T-cell (primary cell): ENCODE measurements around the gene OSBP2. TPM values are rescaled to one million over a fixed set of nuclear protein-coding genes. Genes with fewer than 3 reads are reported as not detected.
A peak's percentile ranks its signal among the peaks of the same experiment; 100 is the strongest.

ENCODE experiments used
- ATAC-seq, 4 experiments: fragments of 200-7000 bp in 3 of 4; fragments of 150-1000 bp in 1 of 4; cut with Tn5 transposase; replicated peaks in 1 of 4; 1 replicate in 3 of 4; 2 replicates in 1 of 4; pipeline ENCODE4 v1.10.0; 2021; ENCODE audit warnings: moderate library complexity in 3 of 4, mild to moderate bottlenecking in 2 of 4, moderate number of reproducible peaks in 1 of 4
- CTCF ChIA-PET, 2 donors: fragments of 300-600 bp; sonication (Branson Sonifier 250); formaldehyde crosslinking; loops; one replicate each; lab custom pipeline; 2022; ENCODE audit warnings: antibody characterized with exemption in 2 of 2; lab: Charles Lee
- POLR2A ChIA-PET, 2 donors: fragments of 300-600 bp; sonication (Branson Sonifier 250); formaldehyde crosslinking; loops; one replicate each; lab custom pipeline; 2022; ENCODE audit warnings: antibody characterized with exemption in 2 of 2; lab: Charles Lee
- DNase-seq, 35 experiments: peaks; one replicate each; pipeline versions ENCODE4 v3.0.0 to v3.0.0-alpha.2; 2013 to 2023
- H3K27ac ChIP-seq: one replicate; pipeline ENCODE4 v1.5.1; 2013; ENCODE audit warnings: low read length
- H3K27me3 ChIP-seq, 2 experiments: replicated peaks in 1 of 2; 1 replicate in 1 of 2; 2 replicates in 1 of 2; pipeline versions ENCODE4 v1.6.1 to v1.7.0; 2013; ENCODE audit warnings: low read length in 1 of 2, mixed read lengths in 1 of 2; ENCODE audit not compliant: control insufficient read depth in 2 of 2, insufficient read depth in 2 of 2; ENCODE audit errors: extremely low read depth in 1 of 2
- H3K36me3 ChIP-seq, 2 donors: 1 replicate in 1 of 2; 2 replicates in 1 of 2; pipeline versions ENCODE4 v1.6.1 to v1.7.0; 2013; ENCODE audit warnings: low read length in 1 of 2; ENCODE audit not compliant: control insufficient read depth in 2 of 2, insufficient read depth in 1 of 2; ENCODE audit errors: extremely low read depth in 1 of 2
- H3K4me1 ChIP-seq, 2 experiments: 1 replicate in 1 of 2; 2 replicates in 1 of 2; pipeline versions ENCODE4 v1.6.1 to v1.7.0; 2013; ENCODE audit warnings: low read length in 2 of 2, mixed read lengths in 1 of 2; ENCODE audit not compliant: insufficient read depth in 2 of 2, control insufficient read depth in 1 of 2; ENCODE audit errors: extremely low read depth in 1 of 2
- H3K4me3 ChIP-seq, 2 donors: 1 replicate in 1 of 2; 2 replicates in 1 of 2; pipeline versions ENCODE4 v1.5.1 to v1.7.0; 2013; ENCODE audit warnings: mild to moderate bottlenecking in 2 of 2, low read length in 1 of 2, moderate library complexity in 1 of 2; ENCODE audit not compliant: control insufficient read depth in 1 of 2; ENCODE audit errors: extremely low read depth in 1 of 2
- H3K9me3 ChIP-seq: 2 replicates; pipeline ENCODE4 v1.7.0; 2013
- H3K27ac Mint-ChIP-seq, 2 donors: one replicate each; pipeline ENCODE4 v1.8.0; 2020 to 2021; ENCODE audit warnings: mild to moderate bottlenecking in 2 of 2, mixed read lengths in 2 of 2
- H3K27me3 Mint-ChIP-seq, 2 donors: one replicate each; pipeline ENCODE4 v1.8.0; 2021 to 2022; ENCODE audit warnings: mixed read lengths in 2 of 2
- H3K36me3 Mint-ChIP-seq: one replicate; pipeline ENCODE4 v1.8.0; 2021; ENCODE audit warnings: mixed read lengths
- H3K4me1 Mint-ChIP-seq, 3 donors: one replicate each; pipeline ENCODE4 v1.8.0; 2020 to 2022; ENCODE audit warnings: mixed read lengths in 3 of 3, mild to moderate bottlenecking in 1 of 3
- H3K4me3 Mint-ChIP-seq, 3 donors: one replicate each; pipeline ENCODE4 v1.8.0; 2020 to 2022; ENCODE audit warnings: mild to moderate bottlenecking in 3 of 3, mixed read lengths in 3 of 3, moderate library complexity in 3 of 3
- H3K9me3 Mint-ChIP-seq, 3 donors: one replicate each; pipeline ENCODE4 v1.8.0; 2020 to 2022; ENCODE audit warnings: mixed read lengths in 3 of 3
- WGBS: methylation state at CpG from one replicate; pipeline ENCODE4 v1.1.5; 2013; ENCODE audit warnings: missing lambda C conversion rate; ENCODE audit not compliant: insufficient coverage; 5-methylcytosine and 5-hydroxymethylcytosine counted together
- total RNA-seq, 35 experiments: library from RNA in 6 of 35; stranded (reverse) in 6 of 35; fragments of 120-200 nt in 1 of 35; gene quantifications; one replicate each; pipeline versions ENCODE4 v1.2.1 to v1.2.4 and lab custom pipeline; 2013 to 2026

Gene OSBP2
- total RNA-seq, 5 donors from 2014 or later (not counting 1 experiment from before 2014, with no cell fraction given) = 1.6 to 2.8 (median 2.1) TPM

DNA sequence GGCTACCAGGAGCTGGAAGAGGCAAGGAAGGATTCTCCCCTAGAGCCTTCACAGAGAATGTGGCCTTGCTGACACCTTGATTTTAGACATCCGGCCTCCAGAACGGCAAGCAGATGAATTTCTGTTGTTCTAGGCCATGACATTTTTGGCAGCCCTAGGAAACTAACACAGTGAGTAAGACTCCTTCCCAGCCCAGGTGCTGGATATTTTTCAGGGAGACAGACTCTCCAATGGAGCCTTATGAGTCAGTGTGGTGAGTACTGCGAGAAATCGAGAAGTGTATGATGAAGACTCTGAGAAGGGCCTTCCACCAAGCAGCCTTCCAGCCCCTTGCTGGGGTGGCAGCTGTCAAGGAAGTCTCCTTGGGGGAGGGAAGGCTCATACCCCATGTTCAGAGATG, 114.4 kb downstream of the OSBP2 start:
- no peaks in the 10 kb centered on the region for H3K36me3 ChIP-seq
- no peak overlapping the region for H3K4me3 ChIP-seq
- peaks cover 3 to 7% of the 10 kb centered on the region in 2 experiments for H3K27me3 ChIP-seq
- H3K9me3 Mint-ChIP-seq = no peaks in the 10 kb centered on the region
- DNase-seq = no peak
- no peak for ATAC-seq
- H3K4me1 Mint-ChIP-seq = no peaks in the 10 kb centered on the region
- POLR2A ChIA-PET = no interaction called here
- H3K9me3 ChIP-seq = no peaks in the 10 kb centered on the region
- WGBS = 94% methylated on average over 4 of the region's 4 CpGs
- no peaks in the 10 kb centered on the region for H3K36me3 Mint-ChIP-seq
- no peaks in the 10 kb centered on the region for H3K4me1 ChIP-seq
- no peak overlapping the region for H3K27ac ChIP-seq
- no peak overlapping the region for H3K27ac Mint-ChIP-seq
- peaks cover 10 to 13% of the 10 kb centered on the region in 2 donors for H3K27me3 Mint-ChIP-seq
- H3K4me3 Mint-ChIP-seq = no peak overlapping the region
- CTCF ChIA-PET = no interaction called here

- Histone ChIP-seq H3K27ac (no peak overlapping the region), H3K4me3 (no peak overlapping the region), H3K4me1 (no peaks in the 10 kb centered on the region), H3K27me3 (peaks cover 0 to 8% of the 10 kb centered on the region in 2 experiments), H3K36me3 (no peaks in the 10 kb centered on the region), H3K9me3 (no peaks in the 10 kb centered on the region)
- Mint-ChIP-seq H3K27me3 (peaks cover 5 to 6% of the 10 kb centered on the region in 2 donors), H3K4me1 (no peaks in the 10 kb centered on the region), H3K4me3 (no peak overlapping the region), H3K27ac (no peak overlapping the region), H3K36me3 (no peaks in the 10 kb centered on the region), H3K9me3 (no peaks in the 10 kb centered on the region)
- WGBS = 72% methylated on average over 2 of the region's 4 CpGs
- ChIA-PET POLR2A (no interaction called here), CTCF (no interaction called here)
- no peak for ATAC-seq
- no peak for DNase-seq
These were observed 115.4 kb downstream of the OSBP2 start for GRCh38 chr22:30810105-30810504.

DNA sequence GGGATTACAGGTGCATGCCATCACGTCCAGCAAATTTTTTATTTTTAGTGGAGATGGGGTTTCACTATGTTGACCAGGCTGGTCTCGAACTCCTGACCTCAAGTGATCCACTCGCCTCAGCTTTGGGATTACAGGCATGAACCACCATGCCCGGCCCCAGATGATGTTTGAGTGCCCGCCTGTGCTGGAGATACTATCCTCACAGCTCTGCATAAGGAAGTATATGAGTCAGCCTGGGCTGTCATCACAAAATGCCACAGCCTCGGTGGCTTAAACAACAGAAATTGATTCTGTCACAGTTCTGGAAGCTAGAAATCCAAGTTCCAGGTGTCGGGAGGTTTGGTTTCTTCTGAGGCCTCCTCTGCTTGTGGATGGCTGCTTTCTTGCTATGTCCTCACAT, 119.3 kb downstream of the OSBP2 start:
- WGBS = 84% methylated on average over 5 of the region's 7 CpGs
- Histone ChIP-seq H3K36me3 (no peaks in the 10 kb centered on the region), H3K4me1 (no peaks in the 10 kb centered on the region), H3K9me3 (no peaks in the 10 kb centered on the region), H3K27me3 (peaks cover 0 to 4% of the 10 kb centered on the region in 2 experiments), H3K27ac (no peak overlapping the region), H3K4me3 (no peak overlapping the region)
- Mint-ChIP-seq H3K27ac (no peak overlapping the region), H3K27me3 (peaks cover 11% of the 10 kb centered on the region in 2 donors), H3K36me3 (no peaks in the 10 kb centered on the region), H3K4me1 (no peaks in the 10 kb centered on the region), H3K9me3 (no peaks in the 10 kb centered on the region), H3K4me3 (no peak overlapping the region)
- POLR2A ChIA-PET = no interaction called here
- DNase-seq = no peak
- CTCF ChIA-PET = no interaction called here
- no peak for ATAC-seq

- CTCF ChIA-PET = no interaction called here
- no peak for ATAC-seq
- POLR2A ChIA-PET = no interaction called here
These were observed 121.7 kb downstream of the OSBP2 start for GRCh38 chr22:30816413-30816812.

DNA sequence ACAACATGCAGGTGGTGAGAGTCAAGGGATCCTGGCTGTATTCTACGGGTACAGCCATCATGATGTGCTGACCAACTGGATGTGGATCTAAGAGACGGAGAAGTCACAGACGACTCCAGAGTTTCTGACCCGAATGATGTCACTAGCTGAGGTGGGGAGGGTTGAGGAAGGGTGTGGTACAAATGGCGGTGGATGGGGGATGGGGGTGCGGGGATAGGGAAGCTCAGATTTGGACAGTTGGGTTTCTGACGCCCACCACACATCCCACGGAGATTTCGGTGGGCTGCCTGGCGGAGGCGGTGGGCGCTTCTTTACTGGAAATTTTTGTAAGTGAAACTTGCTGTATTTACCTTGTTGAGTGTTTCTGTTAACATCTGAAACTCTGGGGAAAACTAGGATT, 126.7 kb downstream of the OSBP2 start:
- H3K27me3 Mint-ChIP-seq = peaks cover 42 to 66% of the 10 kb centered on the region in 2 donors
- Histone ChIP-seq H3K27me3 (peaks cover 4 to 57% of the 10 kb centered on the region in 2 experiments), H3K4me3 (no peak overlapping the region), H3K27ac (no peak overlapping the region), H3K9me3 (no peaks in the 10 kb centered on the region), H3K4me1 (peaks cover 0 to 12% of the 10 kb centered on the region in 2 experiments), H3K36me3 (no peaks in the 10 kb centered on the region)
- H3K9me3 Mint-ChIP-seq = no peaks in the 10 kb centered on the region
- ATAC-seq (no peak), DNase-seq (no peak)
- no peaks in the 10 kb centered on the region for H3K36me3 Mint-ChIP-seq
- ChIA-PET POLR2A (no interaction called here), CTCF (no interaction called here)
- H3K27ac Mint-ChIP-seq = no peak overlapping the region
- WGBS = 89% methylated on average over 9 of the region's 12 CpGs
- H3K4me1 Mint-ChIP-seq = peaks cover 5 to 15% (median 9%) of the 10 kb centered on the region in 3 donors
- H3K4me3 Mint-ChIP-seq = peak overlapping the region in 1 of 3 donors; percentile 49

More at GRCh38 chr22:30816413-30816812, 121.7 kb downstream of the OSBP2 start:
- H3K36me3 Mint-ChIP-seq = no peaks in the 10 kb centered on the region
- no peak overlapping the region for H3K27ac ChIP-seq
- no peaks in the 10 kb centered on the region for H3K9me3 ChIP-seq
- no peak overlapping the region for H3K4me3 Mint-ChIP-seq
- H3K4me3 ChIP-seq = no peak overlapping the region
- peaks cover 0 to 17% of the 10 kb centered on the region in 2 experiments for H3K27me3 ChIP-seq
- no peaks in the 10 kb centered on the region for H3K4me1 ChIP-seq
- no peaks in the 10 kb centered on the region for H3K36me3 ChIP-seq
- no peak overlapping the region for H3K27ac Mint-ChIP-seq
- peaks cover 22 to 27% of the 10 kb centered on the region in 2 donors for H3K27me3 Mint-ChIP-seq
- no peaks in the 10 kb centered on the region for H3K9me3 Mint-ChIP-seq
- WGBS = 79% methylated on average over 7 of the region's 8 CpGs
- DNase-seq = no peak
- peaks cover 0 to 5% (median 3%) of the 10 kb centered on the region in 3 donors for H3K4me1 Mint-ChIP-seq

DNA sequence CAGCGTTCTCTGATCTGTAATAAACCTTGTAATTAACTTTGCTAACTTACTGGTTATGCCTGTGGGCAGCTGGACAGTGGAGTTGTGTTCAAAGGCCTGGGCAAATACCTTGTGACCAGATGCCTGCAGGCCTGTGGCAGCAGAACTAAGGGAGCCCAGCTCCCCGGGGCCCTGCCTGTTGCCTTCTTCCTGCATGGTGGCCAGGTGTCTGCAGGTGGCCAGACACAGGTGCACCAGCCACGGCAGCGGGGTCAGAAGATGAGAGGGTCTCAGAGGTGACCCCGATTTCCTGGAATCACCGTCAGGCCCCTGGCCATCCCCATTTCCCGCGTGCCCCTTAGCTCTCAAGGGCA, 127.2 kb downstream of the OSBP2 start:
- Mint-ChIP-seq H3K27ac (no peak overlapping the region), H3K36me3 (no peaks in the 10 kb centered on the region), H3K4me1 (peaks cover 5 to 15% (median 9%) of the 10 kb centered on the region in 3 donors), H3K9me3 (no peaks in the 10 kb centered on the region), H3K27me3 (peaks cover 42 to 69% of the 10 kb centered on the region in 2 donors), H3K4me3 (peak overlapping the region in 2 of 3 donors; percentile 2 to 49)
- H3K4me3 ChIP-seq = no peak overlapping the region
- peaks cover 4 to 60% of the 10 kb centered on the region in 2 experiments for H3K27me3 ChIP-seq
- ATAC-seq (no peak), DNase-seq (no peak)
- 39% methylated on average over 7 of the region's 8 CpGs for WGBS
- no peaks in the 10 kb centered on the region for H3K36me3 ChIP-seq
- ChIA-PET CTCF (no interaction called here), POLR2A (no interaction called here)
- H3K27ac ChIP-seq = no peak overlapping the region
- peaks cover 0 to 12% of the 10 kb centered on the region in 2 experiments for H3K4me1 ChIP-seq
- no peaks in the 10 kb centered on the region for H3K9me3 ChIP-seq
